Measurements from ENCODE around the gene MFSD2B. TPM values are rescaled to one million over a fixed set of nuclear protein-coding genes. Genes with fewer than 3 reads are reported as not detected.

MFSD2B gene
- total RNA-seq, 1 experiment from 2014 or later, result 0.23 TPM

DNA sequence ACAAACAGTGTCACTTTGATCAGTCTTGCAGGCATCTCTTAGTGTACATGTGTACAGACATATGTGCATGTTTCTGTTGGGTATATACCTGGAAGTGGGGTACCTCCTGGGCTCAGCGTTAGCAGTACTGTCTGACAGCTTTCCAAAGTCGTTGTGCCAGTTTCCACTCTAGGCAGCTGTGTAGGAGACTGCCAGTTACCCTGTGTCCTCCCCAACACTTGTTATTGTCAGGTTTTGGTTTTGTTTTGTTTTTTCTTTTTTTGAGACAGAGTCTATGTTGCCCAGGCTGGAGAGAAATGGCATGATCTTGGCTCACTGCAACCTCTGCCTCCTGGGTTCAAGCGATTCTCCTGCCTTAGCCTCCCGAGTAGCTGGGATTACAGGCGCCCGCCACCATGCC, 45.9 kb downstream of the MFSD2B start:
- no peak overlapping the region for H3K4me3 ChIP-seq (ENCODE audit: low read depth in 2 of 2, low read length in 2 of 2)
- no peak overlapping the region for H3K27ac ChIP-seq (ENCODE audit: low read length)
- no peaks in the 10 kb centered on the region for H3K9me3 ChIP-seq (ENCODE audit: control insufficient read depth, insufficient read depth, low read depth, low read length)
- CTCF ChIA-PET, result no interaction called here
- in situ Hi-C loops (cut with HindIII; ENCODE audit: low pct_unique_long_range_greater_than_20kb, low sequenced_read_pairs), result no loop called here
- no TSS peak for BruUV-seq (replicated peaks)
- TF ChIP-seq, protein P1, sequence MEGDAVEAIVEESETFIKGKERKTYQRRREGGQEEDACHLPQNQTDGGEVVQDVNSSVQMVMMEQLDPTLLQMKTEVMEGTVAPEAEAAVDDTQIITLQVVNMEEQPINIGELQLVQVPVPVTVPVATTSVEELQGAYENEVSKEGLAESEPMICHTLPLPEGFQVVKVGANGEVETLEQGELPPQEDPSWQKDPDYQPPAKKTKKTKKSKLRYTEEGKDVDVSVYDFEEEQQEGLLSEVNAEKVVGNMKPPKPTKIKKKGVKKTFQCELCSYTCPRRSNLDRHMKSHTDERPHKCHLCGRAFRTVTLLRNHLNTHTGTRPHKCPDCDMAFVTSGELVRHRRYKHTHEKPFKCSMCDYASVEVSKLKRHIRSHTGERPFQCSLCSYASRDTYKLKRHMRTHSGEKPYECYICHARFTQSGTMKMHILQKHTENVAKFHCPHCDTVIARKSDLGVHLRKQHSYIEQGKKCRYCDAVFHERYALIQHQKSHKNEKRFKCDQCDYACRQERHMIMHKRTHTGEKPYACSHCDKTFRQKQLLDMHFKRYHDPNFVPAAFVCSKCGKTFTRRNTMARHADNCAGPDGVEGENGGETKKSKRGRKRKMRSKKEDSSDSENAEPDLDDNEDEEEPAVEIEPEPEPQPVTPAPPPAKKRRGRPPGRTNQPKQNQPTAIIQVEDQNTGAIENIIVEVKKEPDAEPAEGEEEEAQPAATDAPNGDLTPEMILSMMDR (IDR thresholded peaks at IDR 0.05), result no peak
- TF ChIP-seq POLR2AphosphoS5 (IDR thresholded peaks at IDR 0.05; ENCODE audit: low read depth, low read length) (no peak), SIN3A (IDR thresholded peaks at IDR 0.05; ENCODE audit: borderline replicate concordance, insufficient read depth, low read depth, low read length) (no peak), TCF7L2 (IDR thresholded peaks at IDR 0.05; ENCODE audit: low read depth, low read length) (no peak)
- H3K36me3 ChIP-seq (ENCODE audit: control insufficient read depth, insufficient read depth, low read length), result no peaks in the 10 kb centered on the region
- DNase-seq (ENCODE audit: low read depth, low spot score) (no peak), ATAC-seq (no peak)
- H3K27me3 ChIP-seq (ENCODE audit: control insufficient read depth, insufficient read depth, low read length), result no peaks in the 10 kb centered on the region
- POLR2A ChIA-PET, result no interaction called here
- peaks cover 14% of the 10 kb centered on the region; the same call in 1 of the 2 replicates for H3K4me1 ChIP-seq (ENCODE audit: control insufficient read depth, insufficient read depth, low read length)
- intact Hi-C loops (cut with micrococcal nuclease; ENCODE audit: unreplicated experiment), result no loop called here

DNA sequence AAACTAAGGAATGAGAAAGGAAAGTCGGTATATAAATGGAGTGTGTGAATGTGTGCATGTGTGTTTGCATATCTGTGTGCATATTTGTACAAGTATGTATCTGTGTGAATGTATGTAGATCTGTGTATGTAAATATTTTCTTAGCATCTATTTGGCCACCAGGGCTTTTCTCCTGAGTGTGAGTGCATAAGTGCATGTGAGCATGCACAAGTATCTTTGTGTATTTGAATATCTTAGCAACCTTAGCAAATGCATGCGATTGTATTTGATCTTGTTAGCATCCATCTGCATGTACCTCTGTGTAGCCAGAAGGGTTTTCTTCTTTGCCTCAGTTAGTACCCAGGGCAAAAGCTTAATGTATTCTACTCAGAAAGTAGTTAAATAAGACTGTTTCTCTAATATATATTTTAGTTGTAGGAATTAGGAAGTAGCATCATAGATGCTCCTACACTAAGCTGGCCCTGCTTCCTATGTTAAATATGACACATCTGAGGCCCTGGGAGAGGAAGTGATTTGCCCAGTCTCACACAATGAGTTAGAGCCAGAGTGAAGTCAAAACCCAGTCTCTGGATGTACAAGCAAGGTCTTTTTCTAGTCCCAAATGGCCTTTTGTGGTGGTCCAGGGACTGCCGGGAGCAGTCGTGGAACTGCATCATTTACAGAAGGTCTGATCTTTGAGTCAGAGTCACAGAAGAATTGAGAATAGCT, 48.8 kb downstream of the MFSD2B start:
- DNase-seq (ENCODE audit: low read depth, low spot score), result no peak
- in situ Hi-C loops (cut with HindIII; ENCODE audit: low pct_unique_long_range_greater_than_20kb, low sequenced_read_pairs), result no loop called here
- no peak overlapping the region for H3K4me3 ChIP-seq (ENCODE audit: low read depth in 2 of 2, low read length in 2 of 2)
- no peaks in the 10 kb centered on the region for H3K36me3 ChIP-seq (ENCODE audit: control insufficient read depth, insufficient read depth, low read length)
- no peaks in the 10 kb centered on the region for H3K4me1 ChIP-seq (ENCODE audit: control insufficient read depth, insufficient read depth, low read length)
- intact Hi-C loops (cut with micrococcal nuclease; ENCODE audit: unreplicated experiment), result no loop called here
- POLR2A ChIA-PET, result no interaction called here
- no peak for ATAC-seq
- H3K9me3 ChIP-seq (ENCODE audit: control insufficient read depth, insufficient read depth, low read depth, low read length), result no peaks in the 10 kb centered on the region
- no peaks in the 10 kb centered on the region for H3K27me3 ChIP-seq (ENCODE audit: control insufficient read depth, insufficient read depth, low read length)
- H3K27ac ChIP-seq (ENCODE audit: low read length), result no peak overlapping the region
- CTCF ChIA-PET, result no interaction called here
- TF ChIP-seq SIN3A (IDR thresholded peaks at IDR 0.05; ENCODE audit: borderline replicate concordance, insufficient read depth, low read depth, low read length) (no peak), TCF7L2 (IDR thresholded peaks at IDR 0.05; ENCODE audit: low read depth, low read length) (no peak), POLR2AphosphoS5 (IDR thresholded peaks at IDR 0.05; ENCODE audit: low read depth, low read length) (no peak)
- BruUV-seq (replicated peaks), result no TSS peak

GRCh38 chr2:24065341-24065740, 55.5 kb downstream of the MFSD2B start:
- intact Hi-C loops (cut with micrococcal nuclease; ENCODE audit: unreplicated experiment), result loop anchor here (10.0 kb wide), 1 partner anchor 241 kb away; no protein-coding TSS in a partner anchor

More at GRCh38 chr2:24065341-24065740, 55.5 kb downstream of the MFSD2B start:
- Histone ChIP-seq H3K4me3 (ENCODE audit: low read depth in 2 of 2, low read length in 2 of 2) (no peak overlapping the region), H3K36me3 (ENCODE audit: control insufficient read depth, insufficient read depth, low read length) (peaks cover 16% of the 10 kb centered on the region; the same call in 1 of the 2 replicates), H3K27me3 (ENCODE audit: control insufficient read depth, insufficient read depth, low read length) (no peaks in the 10 kb centered on the region), H3K27ac (ENCODE audit: low read length) (no peak overlapping the region), H3K9me3 (ENCODE audit: control insufficient read depth, insufficient read depth, low read depth, low read length) (no peaks in the 10 kb centered on the region), H3K4me1 (ENCODE audit: control insufficient read depth, insufficient read depth, low read length) (no peaks in the 10 kb centered on the region)
- DNase-seq (ENCODE audit: low read depth, low spot score), result no peak
- ATAC-seq, result no peak
- TF ChIP-seq POLR2AphosphoS5 (IDR thresholded peaks at IDR 0.05; ENCODE audit: low read depth, low read length) (no peak), TCF7L2 (IDR thresholded peaks at IDR 0.05; ENCODE audit: low read depth, low read length) (no peak), REST (IDR thresholded peaks at IDR 0.05; ENCODE audit: insufficient read depth in 1 of 2, low read depth in 2 of 2, low read length in 1 of 2) (no peak), SIN3A (IDR thresholded peaks at IDR 0.05; ENCODE audit: borderline replicate concordance, insufficient read depth, low read depth, low read length) (no peak)
- TF ChIP-seq, protein P1 (IDR thresholded peaks at IDR 0.05), result no peak
- POLR2A ChIA-PET, result interaction anchor here (0.6 kb wide), 1 partner anchor 57 kb away, joined by 4 read pairs; no protein-coding TSS in a partner anchor
- in situ Hi-C loops (cut with HindIII; ENCODE audit: low pct_unique_long_range_greater_than_20kb, low sequenced_read_pairs), result no loop called here
- no TSS peak for BruUV-seq (replicated peaks)
- CTCF ChIA-PET, result no interaction called here

Data from Panc1 (cell line).